Stimulated activated naive CD4-positive, alpha-beta T cell treated with Interleukin-2 at 50 U/mL for 16 hours (primary cell): ENCODE results near the gene THUMPD2.
"Not testable (repeated sequence)": the region's sequence is repeated elsewhere in the genome, so short reads cannot be mapped to it uniquely, and the experiment has no call there.

Source experiments
- DNase-seq: peaks from one replicate; lab custom pipeline; 2025; lab: John Stamatoyannopoulos, UW

Gene THUMPD2

GRCh38 chr2:39755466-39755865 is 23.6 kb downstream of the THUMPD2 start:
- DNase-seq, result no peak

GRCh38 chr2:39743269-39743776 is 35.7 kb downstream of the THUMPD2 start:
- DNase-seq, result no peak

GRCh38 chr2:39741871-39742270 is 37.2 kb downstream of the THUMPD2 start:
- DNase-seq, result no peak

GRCh38 chr2:39739386-39739785 is 39.7 kb downstream of the THUMPD2 start:
- no peak for DNase-seq

- no peak for DNase-seq
Observed at GRCh38 chr2:39738936-39739335, 40.1 kb downstream of the THUMPD2 start.

- no peak for DNase-seq
Observed at GRCh38 chr2:39737661-39738060, 41.4 kb downstream of the THUMPD2 start.

- no peak for DNase-seq
Observed at GRCh38 chr2:39736640-39737039, 42.4 kb downstream of the THUMPD2 start.

GRCh38 chr2:39735648-39736047 is 43.4 kb downstream of the THUMPD2 start:
- DNase-seq, result no peak

- DNase-seq, result no peak
Observed at GRCh38 chr2:39734445-39734844, 44.6 kb downstream of the THUMPD2 start.

GRCh38 chr2:39733070-39733674 is 45.9 kb downstream of the THUMPD2 start:
- no peak for DNase-seq

GRCh38 chr2:39732482-39732881 is 46.6 kb downstream of the THUMPD2 start:
- DNase-seq, result no peak

- DNase-seq, result no peak
Observed at GRCh38 chr2:39731546-39731945, 47.5 kb downstream of the THUMPD2 start.

- no peak for DNase-seq
Observed at GRCh38 chr2:39730685-39731302, 48.3 kb downstream of the THUMPD2 start.

GRCh38 chr2:39730276-39730675 is 48.8 kb downstream of the THUMPD2 start:
- no peak for DNase-seq

- DNase-seq, result no peak
Observed at GRCh38 chr2:39728941-39729351, 50.1 kb downstream of the THUMPD2 start.

- not testable (repeated sequence) for DNase-seq
Observed at GRCh38 chr2:39728085-39728484, 51.0 kb downstream of the THUMPD2 start.

GRCh38 chr2:39725401-39725800 is 53.7 kb downstream of the THUMPD2 start:
- DNase-seq, result no peak

GRCh38 chr2:39724828-39725144 is 54.3 kb downstream of the THUMPD2 start:
- DNase-seq, result no peak

- no peak for DNase-seq
Observed at GRCh38 chr2:39723946-39724827, 54.9 kb downstream of the THUMPD2 start.

GRCh38 chr2:39723497-39723896 is 55.6 kb downstream of the THUMPD2 start:
- DNase-seq, result no peak

GRCh38 chr2:39720970-39721369 is 58.1 kb downstream of the THUMPD2 start:
- no peak for DNase-seq

- DNase-seq, result no peak
Observed at GRCh38 chr2:39719317-39719716, 59.7 kb downstream of the THUMPD2 start.

- no peak for DNase-seq
Observed at GRCh38 chr2:39718483-39718882, 60.6 kb downstream of the THUMPD2 start.
